Right renal cortex interstitium (tissue), 3 donors: ENCODE data around the gene NXN. TPM values are rescaled to one million over a fixed set of nuclear protein-coding genes. Genes with fewer than 3 reads are reported as not detected.
"Not testable (repeated sequence)": the region's sequence is repeated elsewhere in the genome, so short reads cannot be mapped to it uniquely, and the experiment has no call there.

ENCODE experiments used
- DNase-seq, 3 donors: peaks; one replicate each; pipeline ENCODE4 v3.0.0-alpha.2; 2013; ENCODE audit warnings: low read depth in 3 of 3, low spot score in 2 of 3
- polyA plus RNA-seq, 3 donors: library from polyadenylated mRNA; unstranded; fragments of 120-200 nt; gene quantifications; one replicate each; pipeline ENCODE4 v1.2.1, GENCODE V29; 2013; ENCODE audit not compliant: insufficient read length in 3 of 3

NXN gene
- polyA plus RNA-seq, 3 donors: 30.7 to 35.4 (median 32.9) TPM

GRCh38 chr17:789160-789840, 190.3 kb downstream of the NXN start:
- DNase-seq: no peak

GRCh38 chr17:788551-788950, 191.0 kb downstream of the NXN start:
- no peak for DNase-seq

GRCh38 chr17:787641-788221, 191.8 kb downstream of the NXN start:
- DNase-seq: no peak

GRCh38 chr17:785901-786300, 193.7 kb downstream of the NXN start:
- DNase-seq: not testable (repeated sequence)

- DNase-seq: no peak
Observed at GRCh38 chr17:784143-784542, 195.4 kb downstream of the NXN start.

- peak; percentile 81 to 87 (median 86) for DNase-seq
Observed at GRCh38 chr17:781805-782731, 197.5 kb downstream of the NXN start, which contains the start of the genes GLOD4 and MRM3. Gene GLOD4 (minus strand): TSS chr17:782280. CDS start chr17:782255, 25 bp downstream. Gene MRM3 (plus strand): TSS chr17:782353. CDS start chr17:782379, 26 bp downstream.

- DNase-seq: no peak
Observed at GRCh38 chr17:778096-778495, 201.5 kb downstream of the NXN start.

- DNase-seq: no peak
Observed at GRCh38 chr17:774313-774584, 205.3 kb downstream of the NXN start.

GRCh38 chr17:773467-774312, 205.9 kb downstream of the NXN start:
- no peak for DNase-seq

- DNase-seq: no peak
Observed at GRCh38 chr17:773016-773415, 206.6 kb downstream of the NXN start.

GRCh38 chr17:767076-767475, 212.5 kb downstream of the NXN start:
- DNase-seq: no peak

GRCh38 chr17:760371-760770, 219.2 kb downstream of the NXN start:
- no peak for DNase-seq

- DNase-seq: no peak
Observed at GRCh38 chr17:759964-760363, 219.6 kb downstream of the NXN start.

GRCh38 chr17:756010-756567, 223.5 kb downstream of the NXN start:
- DNase-seq: not testable (repeated sequence)

GRCh38 chr17:755319-755961, 224.1 kb downstream of the NXN start:
- DNase-seq: not testable (repeated sequence)

- DNase-seq: no peak
Observed at GRCh38 chr17:753418-753817, 226.2 kb downstream of the NXN start.

- DNase-seq: peak in 2 of 3 donors; percentile 41 to 51
Observed at GRCh38 chr17:752620-753219, 226.9 kb downstream of the NXN start.

GRCh38 chr17:752002-752619, 227.5 kb downstream of the NXN start, which contains the start of gene GEMIN4:
Gene GEMIN4 (minus strand): TSS chr17:752264. CDS start chr17:752142, 122 bp downstream.
- peak; percentile 80 to 85 (median 82) for DNase-seq
